H9 (cell line): ENCODE results near the gene PTCSC3. TPM values are rescaled to one million over a fixed set of nuclear protein-coding genes. Genes with fewer than 3 reads are reported as not detected.
"Not testable (repeated sequence)": the region's sequence is repeated elsewhere in the genome, so short reads cannot be mapped to it uniquely, and the experiment has no call there.

Experiments
- DNase-seq: peaks from one replicate; pipeline ENCODE4 v3.0.0-alpha.2; 2017
- H2AFZ ChIP-seq: one replicate; pipeline ENCODE4 v1.6.1; 2013; ENCODE audit warnings: mild to moderate bottlenecking, low read length, control low read depth, moderate library complexity
- H2AK5ac ChIP-seq: 2 replicates; pipeline ENCODE4 v1.6.1; 2013; ENCODE audit warnings: low read length, control low read depth, mixed read lengths; ENCODE audit not compliant: insufficient read length
- H2BK120ac ChIP-seq: one replicate; pipeline ENCODE4 v1.6.1; 2013; ENCODE audit warnings: low read depth, mild to moderate bottlenecking, low read length, control low read depth, inconsistent platforms; ENCODE audit not compliant: poor library complexity, severe bottlenecking
- H2BK12ac ChIP-seq: 2 replicates; pipeline ENCODE4 v1.6.1; 2013; ENCODE audit warnings: low read length, control low read depth, mixed read lengths, low read depth; ENCODE audit not compliant: insufficient read length
- H2BK15ac ChIP-seq: 2 replicates; pipeline ENCODE4 v1.6.1; 2013; ENCODE audit warnings: low read depth, low read length, control low read depth
- H2BK20ac ChIP-seq: one replicate; pipeline ENCODE4 v1.6.1; 2013; ENCODE audit warnings: low read depth, mild to moderate bottlenecking, low read length, control low read depth, inconsistent platforms; ENCODE audit not compliant: poor library complexity, severe bottlenecking
- H2BK5ac ChIP-seq: 2 replicates; pipeline ENCODE4 v1.6.1; 2013; ENCODE audit warnings: low read length, control low read depth, mixed read lengths; ENCODE audit not compliant: insufficient read length
- H3K14ac ChIP-seq: 2 replicates; pipeline ENCODE4 v1.6.1; 2013; ENCODE audit warnings: low read length, control low read depth; ENCODE audit not compliant: insufficient read depth
- H3K18ac ChIP-seq: 2 replicates; pipeline ENCODE4 v1.6.1; 2013; ENCODE audit warnings: low read depth, mild to moderate bottlenecking, mixed read lengths, low read length, control low read depth; ENCODE audit not compliant: insufficient read length
- H3K23ac ChIP-seq: 2 replicates; pipeline ENCODE4 v1.6.1; 2013; ENCODE audit warnings: low read length, control low read depth, mixed read lengths, low read depth; ENCODE audit not compliant: insufficient read length
- H3K23me2 ChIP-seq: 2 replicates; pipeline ENCODE4 v1.6.1; 2013; ENCODE audit warnings: low read depth, mild to moderate bottlenecking, mixed read lengths, low read length, control low read depth; ENCODE audit not compliant: insufficient read length, poor library complexity, severe bottlenecking
- H3K27ac ChIP-seq: 2 replicates; pipeline ENCODE4 v1.5.1; 2013; ENCODE audit warnings: low read length, control low read depth, mixed read lengths, low read depth; ENCODE audit not compliant: insufficient read length
- H3K27me3 ChIP-seq: 2 replicates; pipeline ENCODE4 v1.6.1; 2013; ENCODE audit warnings: low read length, control low read depth, inconsistent platforms; ENCODE audit not compliant: insufficient read depth
- H3K4ac ChIP-seq: 2 replicates; pipeline ENCODE4 v1.6.1; 2013; ENCODE audit warnings: low read depth, mild to moderate bottlenecking, control low read depth, inconsistent platforms, low read length, moderate library complexity
- H3K4me1 ChIP-seq: 2 replicates; pipeline ENCODE4 v1.6.1; 2013; ENCODE audit warnings: low read length, control low read depth, inconsistent platforms; ENCODE audit not compliant: insufficient read depth
- H3K4me2 ChIP-seq: 2 replicates; pipeline ENCODE4 v1.6.1; 2013; ENCODE audit warnings: low read length, control low read depth, mixed read lengths; ENCODE audit not compliant: insufficient read length, insufficient read depth
- H3K56ac ChIP-seq: 2 replicates; pipeline ENCODE4 v1.6.1; 2013; ENCODE audit warnings: low read depth, mild to moderate bottlenecking, mixed read lengths, low read length, control low read depth; ENCODE audit not compliant: insufficient read length
- H3K79me1 ChIP-seq: 2 replicates; pipeline ENCODE4 v1.6.1; 2013; ENCODE audit warnings: low read depth, mild to moderate bottlenecking, moderate library complexity, low read length, control low read depth, inconsistent platforms; ENCODE audit not compliant: insufficient read depth, poor library complexity, severe bottlenecking
- H3K79me2 ChIP-seq: 2 replicates; pipeline ENCODE4 v1.6.1; 2013; ENCODE audit warnings: low read length, control low read depth, inconsistent platforms; ENCODE audit not compliant: insufficient read depth
- H3K9ac ChIP-seq: 2 replicates; pipeline ENCODE4 v1.6.1; 2013; ENCODE audit warnings: low read length, control low read depth, mixed read lengths; ENCODE audit not compliant: insufficient read length; ENCODE audit errors: extremely low read depth
- H3K9me3 ChIP-seq: one replicate; pipeline ENCODE4 v1.6.1; 2013; ENCODE audit warnings: low read depth, low read length, inconsistent platforms; ENCODE audit not compliant: control insufficient read depth
- H3T11ph ChIP-seq: one replicate; pipeline ENCODE4 v1.6.1; 2013; ENCODE audit warnings: mild to moderate bottlenecking, low read length, control low read depth, inconsistent platforms
- H4K20me1 ChIP-seq: one replicate; pipeline ENCODE4 v1.6.1; 2013; ENCODE audit not compliant: control insufficient read depth, insufficient read length, insufficient read depth
- H4K5ac ChIP-seq: 2 replicates; pipeline ENCODE4 v1.6.1; 2013; ENCODE audit warnings: low read depth, mild to moderate bottlenecking, mixed read lengths, low read length, control low read depth; ENCODE audit not compliant: insufficient read length
- H4K8ac ChIP-seq: replicated peaks from 2 replicates; pipeline ENCODE4 v1.6.1; 2013; ENCODE audit warnings: low read length, control low read depth, mixed read lengths, low read depth; ENCODE audit not compliant: insufficient read length
- H4K91ac ChIP-seq: 2 replicates; pipeline ENCODE4 v1.6.1; 2013; ENCODE audit warnings: low read depth, mild to moderate bottlenecking, moderate library complexity, mixed read lengths, low read length, control low read depth; ENCODE audit not compliant: insufficient read length
- H3K27ac Mint-ChIP-seq, 3 experiments: 2 replicates in 2 of 3; 3 replicates in 1 of 3; pipeline ENCODE4 v1.8.0; 2020 to 2021; ENCODE audit warnings: mixed read lengths in 3 of 3, mild to moderate bottlenecking in 1 of 3, moderate library complexity in 1 of 3
- H3K27me3 Mint-ChIP-seq: 2 replicates; pipeline ENCODE4 v1.8.0; 2021; ENCODE audit warnings: low read depth, mild to moderate bottlenecking, moderate library complexity, mixed read lengths
- H3K36me3 Mint-ChIP-seq, 3 experiments: 2 replicates in 2 of 3; 3 replicates in 1 of 3; pipeline ENCODE4 v1.8.0; 2020 to 2021; ENCODE audit warnings: low read depth in 3 of 3, mixed read lengths in 3 of 3; ENCODE audit not compliant: insufficient read depth in 1 of 3
- H3K4me1 Mint-ChIP-seq, 2 experiments: 2 replicates each; pipeline ENCODE4 v1.8.0; 2020; ENCODE audit warnings: mixed read lengths in 2 of 2
- H3K4me3 Mint-ChIP-seq, 2 experiments: 2 replicates in 1 of 2; 3 replicates in 1 of 2; pipeline ENCODE4 v1.8.0; 2020 to 2021; ENCODE audit warnings: mild to moderate bottlenecking in 2 of 2, mixed read lengths in 2 of 2, moderate library complexity in 1 of 2
- H3K9me3 Mint-ChIP-seq, 2 experiments: 2 replicates in 1 of 2; 3 replicates in 1 of 2; pipeline ENCODE4 v1.8.0; 2020; ENCODE audit warnings: mild to moderate bottlenecking in 2 of 2, mixed read lengths in 2 of 2, moderate library complexity in 1 of 2
- WGBS: extraction: QIAGEN DNeasy Blood & Tissue Kit; methylation state at CpG from one replicate; pipeline ENCODE4 v1.1.7; 2013; ENCODE audit warnings: missing lambda C conversion rate, low lambda C conversion rate, mixed read lengths; ENCODE audit not compliant: insufficient read length; ENCODE audit errors: extremely low coverage; 5-methylcytosine and 5-hydroxymethylcytosine counted together
- total RNA-seq: library from RNA; stranded (reverse); gene quantifications from 2 replicates; pipeline ENCODE4 v1.2.1, GENCODE V29; 2021
- TF ChIP-seq, protein P1 (sequence below): fragments of 200-600 bp; sonication (generic); conservative IDR thresholded peaks from 3 replicates; pipeline ENCODE4 v1.8.0; 2021; ENCODE audit warnings: antibody characterized with exemption, mild to moderate bottlenecking

Gene PTCSC3
- total RNA-seq, 1 experiment from 2014 or later, result not detected

GRCh38 chr14:36105401-36105800 lies 71.1 kb downstream of the PTCSC3 start:
- Histone ChIP-seq H3K4ac (no peak overlapping the region), H2BK12ac (no peak overlapping the region), H3K18ac (no peak overlapping the region), H3K27ac (no peak overlapping the region), H3K4me1 (no peaks in the 10 kb centered on the region), H4K20me1 (no peaks in the 10 kb centered on the region), H4K5ac (no peak overlapping the region), H3T11ph (no peak overlapping the region), H4K8ac (no peak overlapping the region), H2BK20ac (no peak overlapping the region), H3K9me3 (no peaks in the 10 kb centered on the region), H3K79me2 (no peaks in the 10 kb centered on the region), H3K9ac (no peak overlapping the region), H3K27me3 (no peaks in the 10 kb centered on the region), H3K23me2 (no peaks in the 10 kb centered on the region), H3K14ac (no peak overlapping the region), H2AFZ (no peak overlapping the region), H2AK5ac (no peak overlapping the region), H3K79me1 (no peaks in the 10 kb centered on the region), H2BK5ac (no peak overlapping the region), H3K23ac (no peak overlapping the region), H3K4me2 (no peak overlapping the region), H2BK120ac (no peak overlapping the region), H4K91ac (no peak overlapping the region), H3K56ac (no peak overlapping the region), H2BK15ac (no peak overlapping the region)
- Mint-ChIP-seq H3K36me3 (no peaks in the 10 kb centered on the region), H3K4me1 (peaks cover 0 to 3% of the 10 kb centered on the region in 2 experiments; a peak in 2 of 4 replicates), H3K27ac (no peak overlapping the region), H3K4me3 (no peak overlapping the region), H3K27me3 (peaks cover 20% of the 10 kb centered on the region), H3K9me3 (no peaks in the 10 kb centered on the region)
- WGBS, result no CpG with 5 or more reads among the region's 1 CpG
- DNase-seq, result peak; percentile 43
- TF ChIP-seq, protein P1, sequence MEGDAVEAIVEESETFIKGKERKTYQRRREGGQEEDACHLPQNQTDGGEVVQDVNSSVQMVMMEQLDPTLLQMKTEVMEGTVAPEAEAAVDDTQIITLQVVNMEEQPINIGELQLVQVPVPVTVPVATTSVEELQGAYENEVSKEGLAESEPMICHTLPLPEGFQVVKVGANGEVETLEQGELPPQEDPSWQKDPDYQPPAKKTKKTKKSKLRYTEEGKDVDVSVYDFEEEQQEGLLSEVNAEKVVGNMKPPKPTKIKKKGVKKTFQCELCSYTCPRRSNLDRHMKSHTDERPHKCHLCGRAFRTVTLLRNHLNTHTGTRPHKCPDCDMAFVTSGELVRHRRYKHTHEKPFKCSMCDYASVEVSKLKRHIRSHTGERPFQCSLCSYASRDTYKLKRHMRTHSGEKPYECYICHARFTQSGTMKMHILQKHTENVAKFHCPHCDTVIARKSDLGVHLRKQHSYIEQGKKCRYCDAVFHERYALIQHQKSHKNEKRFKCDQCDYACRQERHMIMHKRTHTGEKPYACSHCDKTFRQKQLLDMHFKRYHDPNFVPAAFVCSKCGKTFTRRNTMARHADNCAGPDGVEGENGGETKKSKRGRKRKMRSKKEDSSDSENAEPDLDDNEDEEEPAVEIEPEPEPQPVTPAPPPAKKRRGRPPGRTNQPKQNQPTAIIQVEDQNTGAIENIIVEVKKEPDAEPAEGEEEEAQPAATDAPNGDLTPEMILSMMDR, result peak; percentile 72

DNA sequence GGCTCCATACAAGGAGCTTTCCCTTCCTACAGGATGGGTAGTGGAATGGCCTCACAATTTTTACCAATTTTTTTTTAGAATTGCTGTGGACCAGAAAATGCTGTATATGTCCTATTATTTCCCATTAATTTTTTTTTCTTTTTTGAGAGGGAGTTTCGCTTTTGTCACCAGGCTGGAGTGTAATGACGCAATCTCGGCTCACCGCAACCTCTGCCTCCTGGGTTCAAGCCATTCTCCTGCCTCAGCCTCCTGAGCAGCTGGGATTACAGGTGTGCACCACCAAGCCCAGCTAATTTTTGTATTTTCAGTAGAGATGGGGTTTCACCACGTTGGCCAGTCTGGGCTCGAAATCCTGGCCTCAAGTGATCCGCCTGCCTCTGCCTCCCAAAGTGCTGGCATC lies 72.3 kb downstream of the PTCSC3 start:
- H3T11ph ChIP-seq, H2AFZ ChIP-seq, H3K9me3 Mint-ChIP-seq, H3K23ac ChIP-seq, H3K36me3 Mint-ChIP-seq, H4K8ac ChIP-seq, H3K4me2 ChIP-seq, H4K5ac ChIP-seq, H3K27me3 ChIP-seq, H4K20me1 ChIP-seq, H3K79me1 ChIP-seq, H3K4me1 ChIP-seq, H3K4me1 Mint-ChIP-seq, H2BK120ac ChIP-seq, H2BK5ac ChIP-seq, H3K9ac ChIP-seq, H2BK12ac ChIP-seq, H3K27ac Mint-ChIP-seq, H2BK15ac ChIP-seq, H2AK5ac ChIP-seq, H3K4me3 Mint-ChIP-seq, H3K4ac ChIP-seq, H2BK20ac ChIP-seq, H3K79me2 ChIP-seq, H3K23me2 ChIP-seq, H3K9me3 ChIP-seq, H4K91ac ChIP-seq, H3K18ac ChIP-seq, H3K14ac ChIP-seq, H3K27ac ChIP-seq, H3K56ac ChIP-seq, DNase-seq: not testable (repeated sequence)
- H3K27me3 Mint-ChIP-seq, result peaks cover 17% of the 10 kb centered on the region
- WGBS, result no CpG with 5 or more reads among the region's 7 CpGs
